NCI-H1105 treated with DMSO at 0.1 percent for 48 hours (cell line): ENCODE results near the gene ZNF695.
"Not testable (repeated sequence)": the region's sequence is repeated elsewhere in the genome, so short reads cannot be mapped to it uniquely, and the experiment has no call there.

Experiments used
- DNase-seq: peaks from one replicate; lab custom pipeline; 2025; lab: John Stamatoyannopoulos, UW

The ZNF695 gene

GRCh38 chr1:247007511-247008405 lies at the start of gene ZNF695:
Gene ZNF695 (minus strand): TSS chr1:247008057. CDS start chr1:247007908, 149 bp downstream.
- peak; percentile 81 for DNase-seq

- DNase-seq, result no peak
Observed at GRCh38 chr1:247056071-247056470, 48.2 kb upstream of the ZNF695 start.

GRCh38 chr1:247054992-247055415 lies 47.1 kb upstream of the ZNF695 start:
- no peak for DNase-seq

- DNase-seq, result no peak
Observed at GRCh38 chr1:247047702-247048101, 39.8 kb upstream of the ZNF695 start.

DNA sequence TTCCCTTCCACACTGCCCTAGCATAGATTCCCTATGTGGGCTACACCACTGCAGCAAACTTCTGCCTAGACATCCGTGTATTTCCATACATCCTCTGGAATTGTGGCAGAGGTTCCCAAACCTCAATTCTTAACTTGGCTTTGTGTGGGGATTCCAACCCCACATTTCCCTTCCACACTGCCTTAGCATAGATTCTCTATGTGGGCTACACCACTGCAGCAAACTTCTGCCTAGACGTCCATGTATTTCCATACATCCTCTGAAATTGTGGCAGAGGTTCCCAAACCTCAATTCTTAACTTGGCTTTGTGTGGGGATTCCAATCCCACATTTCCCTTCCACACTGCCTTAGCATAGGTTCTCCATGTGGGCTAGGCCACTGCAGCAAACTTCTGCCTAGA lies 39.4 kb upstream of the ZNF695 start:
- no peak for DNase-seq

- no peak for DNase-seq
Observed at GRCh38 chr1:247043406-247043805, 35.5 kb upstream of the ZNF695 start.

DNA sequence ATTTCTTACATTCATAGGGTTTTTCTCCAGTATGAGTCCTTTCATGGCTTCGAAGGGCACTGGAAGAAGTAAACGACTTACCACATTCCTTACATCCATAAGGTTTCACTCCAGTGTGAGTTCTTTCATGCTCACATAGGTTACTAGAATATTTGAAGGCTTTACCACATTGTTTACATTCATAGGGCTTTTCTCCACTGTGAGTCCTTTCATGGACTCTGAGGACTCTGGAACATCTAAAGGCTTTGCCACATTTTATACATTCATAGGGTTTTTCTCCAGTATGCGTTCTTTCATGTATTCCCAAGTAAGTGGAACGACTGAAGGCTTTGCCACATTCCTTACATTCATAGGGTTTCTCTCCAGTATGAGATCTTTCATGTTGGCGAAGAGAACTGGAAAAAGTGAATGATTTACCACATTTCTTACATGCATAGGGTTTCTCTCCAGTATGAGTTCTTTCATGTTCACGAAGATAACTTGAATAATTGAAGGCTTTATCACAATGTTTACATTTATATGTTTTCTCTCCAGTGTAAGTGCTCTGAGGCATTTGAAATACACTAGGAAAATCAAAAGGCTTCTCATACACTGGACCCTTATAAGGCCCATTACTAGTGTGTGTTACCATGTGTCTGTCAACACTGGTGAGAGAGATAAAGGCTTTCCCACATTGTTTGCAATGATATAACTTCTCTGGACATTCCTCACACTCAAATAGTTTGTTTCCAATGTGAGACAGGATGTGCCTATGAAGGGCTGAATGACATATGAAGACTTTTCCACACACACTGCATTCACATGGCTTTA lies 29.9 kb upstream of the ZNF695 start:
- DNase-seq, result no peak

- DNase-seq, result not testable (repeated sequence)
Observed at GRCh38 chr1:247032306-247032705, 24.4 kb upstream of the ZNF695 start.

DNA sequence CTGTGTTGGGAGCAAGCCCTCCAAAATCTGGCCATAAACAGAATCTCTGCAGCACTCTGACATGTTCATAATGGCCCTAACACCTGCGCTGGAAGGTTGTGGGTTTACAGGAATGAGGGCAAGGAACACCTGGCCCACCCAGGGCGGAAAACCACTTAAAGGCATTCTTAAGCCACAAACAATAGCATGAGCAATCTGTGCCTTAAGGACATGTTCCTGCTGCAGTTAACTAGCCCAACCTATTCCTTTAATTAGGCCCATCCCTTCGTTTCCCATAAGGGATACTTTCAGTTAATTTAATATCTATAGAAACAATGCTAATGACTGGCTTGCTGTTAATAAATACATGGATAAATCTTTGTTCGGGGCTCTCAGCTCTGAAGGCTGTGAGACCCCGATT lies 16.8 kb upstream of the ZNF695 start:
- DNase-seq, result not testable (repeated sequence)

DNA sequence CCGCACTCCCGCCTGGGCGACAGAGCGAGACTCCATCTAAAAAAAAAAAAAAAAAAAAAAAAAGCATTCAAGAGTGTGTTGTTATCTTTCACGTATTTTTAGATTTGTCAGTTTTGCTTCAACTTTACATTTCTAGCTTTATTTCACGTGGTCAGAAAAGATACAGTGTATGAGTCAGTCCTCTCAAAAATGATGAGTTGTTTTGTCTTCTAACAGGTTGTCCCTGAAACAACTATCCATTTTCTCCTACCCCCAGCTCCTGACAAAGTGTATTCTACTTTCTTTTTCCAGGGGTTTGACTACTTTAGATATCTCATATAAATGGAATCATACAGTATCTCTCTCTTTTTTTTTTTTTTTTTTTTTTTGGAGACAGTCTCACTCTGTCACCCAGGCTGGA lies 5.5 kb upstream of the ZNF695 start:
- no peak for DNase-seq

GRCh38 chr1:247008406-247008799 lies 546 bp upstream of the ZNF695 start:
- DNase-seq, result no peak

DNA sequence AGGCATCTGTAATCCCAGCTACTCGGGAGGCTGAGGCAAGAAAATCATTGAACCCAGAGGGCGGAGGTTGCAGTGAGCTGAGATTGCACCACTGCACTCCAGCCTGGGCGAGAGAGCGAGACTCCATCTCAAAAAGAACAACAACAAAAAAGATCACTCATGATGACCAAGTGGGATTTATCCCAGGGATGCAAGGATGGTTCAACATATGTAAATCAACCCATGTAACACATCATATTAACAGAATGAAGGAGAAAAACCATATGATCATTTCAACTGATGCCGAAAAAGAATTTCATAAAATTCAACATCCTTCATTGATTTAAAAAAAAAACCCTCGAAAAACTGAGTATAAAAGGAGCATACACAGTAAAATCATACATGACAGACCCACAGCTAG lies 3.8 kb downstream of the ZNF695 start:
- DNase-seq, result not testable (repeated sequence)

DNA sequence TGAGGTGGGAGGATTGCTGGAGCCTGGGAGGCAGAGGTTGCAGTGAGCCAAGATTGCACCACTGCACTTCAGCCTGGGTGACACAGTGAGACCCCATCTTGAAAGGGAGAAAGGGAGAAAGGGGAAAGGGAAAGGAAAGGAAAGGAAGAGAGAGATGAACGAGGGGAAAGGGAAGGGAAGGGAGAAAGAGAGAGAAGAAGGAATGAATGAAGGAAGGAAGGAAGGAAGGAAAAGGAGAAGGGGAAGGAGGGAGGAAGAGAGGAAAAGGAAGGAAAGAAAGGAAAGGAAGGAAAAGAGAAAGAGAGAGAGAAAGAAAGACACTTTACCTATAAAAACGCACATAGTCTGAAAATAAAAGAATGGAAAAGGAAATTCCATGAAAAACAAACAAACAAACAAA lies 18.0 kb downstream of the ZNF695 start:
- no peak for DNase-seq

- no peak for DNase-seq
Observed at GRCh38 chr1:246988316-246988715, 19.5 kb downstream of the ZNF695 start.

GRCh38 chr1:246987083-246987690 lies 20.7 kb downstream of the ZNF695 start:
- no peak for DNase-seq

DNA sequence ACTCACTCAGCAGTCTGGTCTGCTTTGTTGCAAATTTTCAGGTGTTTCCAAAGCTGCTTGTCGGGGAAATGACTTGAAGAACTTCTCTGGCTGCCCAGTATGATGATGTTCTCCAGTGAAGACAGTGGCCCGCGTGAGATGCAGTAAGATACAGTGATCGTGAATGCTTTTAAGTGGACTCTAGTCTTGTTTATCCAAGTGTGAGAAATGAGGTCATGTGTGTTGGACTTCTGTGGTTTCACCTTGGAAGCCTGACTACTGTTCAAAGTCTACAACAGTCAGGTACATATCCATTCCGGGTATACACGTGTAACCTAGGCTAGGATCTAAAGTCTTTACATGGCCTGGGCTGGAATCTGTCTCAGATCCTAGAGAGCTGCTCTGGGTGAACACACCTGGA lies 29.1 kb downstream of the ZNF695 start:
- DNase-seq, result no peak

DNA sequence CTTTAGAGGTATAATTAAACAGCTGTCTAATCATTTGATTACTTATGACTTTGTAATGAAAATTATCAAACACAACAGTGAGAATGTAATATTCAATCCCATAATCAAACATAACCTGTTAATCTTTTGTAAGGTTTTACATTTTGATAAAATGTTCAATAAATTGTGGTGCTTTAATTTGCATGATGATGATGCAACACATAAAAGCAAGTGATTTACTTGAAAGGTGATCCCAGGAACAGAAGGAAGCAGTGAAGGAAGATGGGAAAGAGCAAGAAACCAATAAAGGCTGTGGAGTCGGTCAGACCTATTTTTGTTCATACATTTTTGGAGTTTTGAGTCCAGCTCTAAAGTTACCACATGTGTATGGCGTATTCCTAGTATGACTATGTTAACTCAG lies 29.6 kb downstream of the ZNF695 start:
- DNase-seq, result no peak

GRCh38 chr1:246971969-246972368 lies 35.9 kb downstream of the ZNF695 start:
- DNase-seq, result no peak

- DNase-seq, result no peak
Observed at GRCh38 chr1:246971090-246971721, 36.7 kb downstream of the ZNF695 start.

GRCh38 chr1:246969621-246970020 lies 38.2 kb downstream of the ZNF695 start:
- no peak for DNase-seq

DNA sequence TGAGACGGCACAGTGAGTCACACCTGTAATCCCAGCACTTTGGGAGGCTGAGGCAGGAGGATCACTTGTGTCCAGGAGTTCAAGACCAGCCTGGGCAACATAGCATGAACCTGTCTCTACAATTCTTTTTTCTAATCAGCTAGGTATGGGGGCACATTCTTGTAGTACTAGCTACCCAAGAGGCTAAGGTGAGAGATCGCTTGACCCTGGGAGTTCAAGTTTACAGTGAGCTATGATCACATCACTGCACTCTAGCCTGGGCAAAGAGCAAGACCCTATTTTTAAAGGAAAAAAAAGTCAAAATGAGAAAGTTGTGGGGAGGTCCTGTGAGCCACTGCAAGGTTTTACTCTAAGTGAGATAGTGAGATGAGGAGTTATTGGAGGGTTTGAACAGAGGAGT lies 41.4 kb downstream of the ZNF695 start:
- no peak for DNase-seq
